Measurements from ENCODE around the gene SIRT6. TPM values are rescaled to one million over a fixed set of nuclear protein-coding genes. Genes with fewer than 3 reads are reported as not detected.

SIRT6 gene
- total RNA-seq, 1 experiment from 2014 or later, result 28.1 TPM

- Mint-ChIP-seq H3K4me3 (peak overlapping the region; percentile 74), H3K36me3 (peaks cover under 1% of the 10 kb centered on the region; the same call in 1 of the 2 replicates), H3K9me3 (no peaks in the 10 kb centered on the region), H3K4me1 (peaks cover 11% of the 10 kb centered on the region), H3K27ac (peak overlapping the region; percentile 27; the same call in 1 of the 2 replicates), H3K27me3 (ENCODE audit: low read depth) (0 out of 2 replicates have a peak, but pooled peaks cover 2% of the 10 kb centered on the region)
- TF ChIP-seq ATF1 (CRISPR knock-in tag; IDR thresholded peaks at IDR 0.05) (no peak), SMAD4 (CRISPR knock-in tag; IDR thresholded peaks at IDR 0.05) (no peak), JAZF1 (CRISPR knock-in tag; IDR thresholded peaks at IDR 0.05) (no peak), TP53 (CRISPR knock-in tag; IDR thresholded peaks at IDR 0.05) (no peak), ZNF512 (CRISPR knock-in tag; IDR thresholded peaks at IDR 0.05; ENCODE audit: borderline replicate concordance) (no peak), FOXP1 (CRISPR knock-in tag; IDR thresholded peaks at IDR 0.05; ENCODE audit: borderline replicate concordance) (no peak), ZNF281 (CRISPR knock-in tag; IDR thresholded peaks at IDR 0.05) (no peak), ZNF317 (CRISPR knock-in tag; IDR thresholded peaks at IDR 0.05; ENCODE audit: borderline replicate concordance, low read depth) (no peak), AFF4 (CRISPR knock-in tag; IDR thresholded peaks at IDR 0.05; ENCODE audit: borderline replicate concordance) (no peak), ATF6 (CRISPR knock-in tag; IDR thresholded peaks at IDR 0.05) (no peak), MYBL2 (CRISPR knock-in tag; IDR thresholded peaks at IDR 0.05) (no peak), ZNF416 (CRISPR knock-in tag; IDR thresholded peaks at IDR 0.05) (no peak)
- TF ChIP-seq, protein P1, sequence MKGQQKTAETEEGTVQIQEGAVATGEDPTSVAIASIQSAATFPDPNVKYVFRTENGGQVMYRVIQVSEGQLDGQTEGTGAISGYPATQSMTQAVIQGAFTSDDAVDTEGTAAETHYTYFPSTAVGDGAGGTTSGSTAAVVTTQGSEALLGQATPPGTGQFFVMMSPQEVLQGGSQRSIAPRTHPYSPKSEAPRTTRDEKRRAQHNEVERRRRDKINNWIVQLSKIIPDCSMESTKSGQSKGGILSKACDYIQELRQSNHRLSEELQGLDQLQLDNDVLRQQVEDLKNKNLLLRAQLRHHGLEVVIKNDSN (CRISPR knock-in tag; IDR thresholded peaks at IDR 0.05), result no peak
- ChIA-PET POLR2A (no interaction called here), CTCF (interaction anchor here (0.7 to 2.9 kb wide), 2 partner anchors 16 to 55 kb away, joined by 3 to 18 read pairs; no protein-coding TSS in a partner anchor)
- ATAC-seq (no peak), DNase-seq (ENCODE audit: low spot score) (no peak)
Observed at GRCh38 chr19:4124638-4125037, 57.7 kb downstream of the SIRT6 start.

Other genes starting within 250 kb of the SIRT6 start
- gene NMRK2, start 249.5 kb downstream of the SIRT6 start, total RNA-seq (2021), result 50.4 to 61.9 TPM (median 51.1 TPM) in 3 replicates
- gene DAPK3, start 211.5 kb downstream of the SIRT6 start, total RNA-seq (2021), result 61.5 to 73.5 TPM (median 68.4 TPM) in 3 replicates
- 3,572 to 3,864 TPM (median 3,852 TPM) in 3 replicates for gene EEF2, start 197.1 kb downstream of the SIRT6 start, total RNA-seq (2021)
- gene PIAS4, start 174.8 kb downstream of the SIRT6 start, total RNA-seq (2021), result 45.5 to 46.0 TPM (median 45.9 TPM) in 3 replicates
- gene ZBTB7A, start 115.7 kb downstream of the SIRT6 start, total RNA-seq (2021), result 22.8 to 27.9 TPM (median 24.6 TPM) in 3 replicates
- gene MAP2K2, start 58.4 kb downstream of the SIRT6 start, total RNA-seq (2021), result 175 to 177 TPM (median 176 TPM) in 3 replicates
- gene CREB3L3, start 28.9 kb downstream of the SIRT6 start, total RNA-seq (2021), result 0.09 to 0.46 TPM in 2 of 3 replicates, not detected in the other
- gene ANKRD24, start 126 bp upstream of the SIRT6 start, total RNA-seq (2021), result 11.3 to 15.0 TPM (median 14.8 TPM) in 3 replicates
- gene EBI3, start 47.0 kb upstream of the SIRT6 start, total RNA-seq (2021), result 0.81 to 1.5 TPM (median 1.1 TPM) in 3 replicates
- gene YJU2, start 64.5 kb upstream of the SIRT6 start, total RNA-seq (2021), result 24.3 to 26.5 TPM (median 25.2 TPM) in 3 replicates
- 2.0 to 3.6 TPM (median 3.4 TPM) in 3 replicates for gene SHD, start 96.7 kb upstream of the SIRT6 start, total RNA-seq (2021)
- 0.55 to 1.0 TPM (median 0.94 TPM) in 3 replicates for gene TMIGD2, start 119.8 kb upstream of the SIRT6 start, total RNA-seq (2021)
- 61.3 to 69.2 TPM (median 65.7 TPM) in 3 replicates for gene FSD1, start 122.0 kb upstream of the SIRT6 start, total RNA-seq (2021)
- 18.2 to 21.1 TPM (median 20.2 TPM) in 3 replicates for gene STAP2, start 156.3 kb upstream of the SIRT6 start, total RNA-seq (2021)
- 28.3 to 37.7 TPM (median 37.4 TPM) in 3 replicates for gene MPND, start 161.0 kb upstream of the SIRT6 start, total RNA-seq (2021)
- 89.4 to 109 TPM (median 89.7 TPM) in 3 replicates for gene SH3GL1, start 218.0 kb upstream of the SIRT6 start, total RNA-seq (2021)
- 126 to 161 TPM (median 137 TPM) in 3 replicates for gene CHAF1A, start 220.1 kb upstream of the SIRT6 start, total RNA-seq (2021)

Data from WTC11 (cell line).